ENCODE measurements around the gene RRP7A.
"Not testable (repeated sequence)": the region's sequence is repeated elsewhere in the genome, so short reads cannot be mapped to it uniquely, and the experiment has no call there.

RRP7A gene

DNA sequence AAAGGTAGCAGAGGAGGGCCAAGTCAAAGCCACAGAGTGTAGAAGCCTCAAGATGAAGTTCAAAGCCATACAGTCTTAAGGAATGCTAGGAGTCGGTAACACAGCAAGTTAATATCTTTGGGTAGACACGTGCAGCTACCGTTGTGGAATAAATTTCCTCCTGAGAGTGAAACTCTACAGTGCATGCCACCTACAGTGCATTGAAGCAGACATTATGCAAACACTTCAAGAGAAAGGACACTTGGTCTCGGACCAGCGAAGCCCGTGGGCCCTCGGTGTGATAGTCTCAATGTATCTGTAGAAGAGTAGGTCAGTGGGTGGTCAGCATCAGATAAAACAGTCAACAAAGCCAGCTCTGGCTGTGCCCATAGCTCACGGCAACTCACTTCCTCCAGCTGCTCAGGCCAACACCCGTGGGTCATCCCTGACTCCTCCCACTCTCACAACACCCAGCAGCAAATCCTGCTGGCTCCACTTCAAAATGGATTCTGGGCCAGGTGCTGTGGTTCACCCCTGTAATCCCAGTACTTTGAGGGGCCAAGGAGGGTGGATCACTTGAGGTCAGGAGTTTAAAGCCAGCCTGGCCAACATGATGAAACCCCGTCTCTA lies 24.0 kb downstream of the RRP7A start:
- DNase-seq (ENCODE audit: low read depth) = not testable (repeated sequence)

DNA sequence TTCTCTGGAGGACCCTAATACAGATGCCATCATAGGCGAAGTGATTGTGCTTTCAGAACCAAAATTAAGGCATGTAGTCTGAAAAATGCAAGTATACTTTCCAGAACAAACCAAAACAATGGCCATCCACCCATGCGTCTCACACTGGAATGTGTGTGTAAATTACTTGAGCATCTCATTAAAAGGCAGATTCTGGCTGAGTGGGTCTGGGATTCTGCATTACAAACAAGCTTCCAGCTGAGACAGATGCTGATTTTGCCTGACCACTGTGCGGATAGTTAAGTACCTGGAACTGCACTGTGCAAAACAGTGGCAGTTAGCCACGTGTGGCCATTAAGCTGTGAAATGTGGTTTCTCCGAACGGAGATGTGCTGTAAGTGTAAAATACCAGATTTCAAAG lies 26.2 kb downstream of the RRP7A start:
- no peak for DNase-seq (ENCODE audit: low read depth)

DNA sequence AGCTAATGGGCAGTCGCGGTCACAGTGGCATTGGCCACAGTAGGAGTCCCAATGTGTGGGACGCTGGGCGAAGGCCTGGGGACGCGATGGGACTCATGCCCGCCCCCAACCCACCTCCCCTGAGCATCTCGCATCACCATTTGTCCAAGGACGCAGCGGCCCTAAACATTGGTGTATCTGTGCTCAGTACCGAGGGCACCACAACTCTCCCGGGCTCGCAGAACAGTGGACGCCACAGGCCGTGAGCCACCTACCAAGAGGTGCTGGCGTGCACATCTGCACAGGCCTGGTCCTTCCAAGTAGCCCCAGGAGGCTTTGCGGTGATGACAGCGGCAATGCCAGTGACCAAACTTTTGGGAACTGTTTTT lies 27.3 kb downstream of the RRP7A start:
- DNase-seq (ENCODE audit: low read depth) = no peak

DNA sequence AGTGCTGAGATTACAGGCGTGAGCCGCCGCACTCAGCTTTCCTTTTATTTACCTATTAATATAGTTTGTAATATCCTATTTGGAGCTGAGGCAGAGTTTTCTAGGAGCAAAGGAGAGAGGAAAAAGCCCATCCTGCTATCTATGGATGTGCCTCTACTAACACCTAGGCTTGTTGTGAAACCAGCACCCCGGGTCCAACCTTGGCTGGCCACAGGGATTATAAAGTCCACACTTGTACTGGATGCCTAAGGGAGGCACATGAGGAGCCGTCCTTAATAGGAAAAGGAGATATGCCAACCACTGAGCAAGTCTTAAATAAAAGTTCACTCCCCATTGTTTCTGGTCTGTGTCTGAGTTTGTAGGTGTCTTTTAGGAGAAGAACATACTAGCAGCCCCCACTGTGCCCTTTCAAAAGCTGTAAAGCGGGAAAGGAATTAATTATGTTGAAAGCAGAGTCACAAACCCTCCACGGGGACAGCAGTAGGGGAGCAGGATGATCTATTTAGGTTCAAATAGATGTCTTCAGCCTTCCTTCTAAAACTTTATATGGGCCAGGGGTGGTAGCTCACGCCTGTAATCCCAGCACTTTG lies 29.3 kb downstream of the RRP7A start:
- no peak for DNase-seq (ENCODE audit: low read depth)

DNA sequence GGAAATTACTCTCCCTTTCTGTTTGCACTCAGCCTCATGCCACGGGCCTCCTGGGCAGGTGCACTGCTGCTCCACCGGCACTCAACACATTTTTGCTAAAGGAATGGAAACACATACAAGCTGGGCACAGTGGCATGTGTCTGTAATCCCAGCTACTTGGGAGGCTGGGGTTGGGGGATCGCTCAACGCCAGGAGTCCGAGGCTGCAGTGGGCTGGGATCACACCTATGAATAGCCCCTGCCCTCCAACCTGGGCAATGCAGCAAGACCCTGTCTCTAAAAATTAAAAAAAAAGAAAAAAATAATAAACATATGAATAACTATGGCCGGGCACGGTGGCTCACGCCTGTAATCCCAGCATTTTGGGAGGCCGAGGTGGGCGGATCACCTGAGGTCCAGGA lies 30.6 kb downstream of the RRP7A start:
- no peak for DNase-seq (ENCODE audit: low read depth)

DNA sequence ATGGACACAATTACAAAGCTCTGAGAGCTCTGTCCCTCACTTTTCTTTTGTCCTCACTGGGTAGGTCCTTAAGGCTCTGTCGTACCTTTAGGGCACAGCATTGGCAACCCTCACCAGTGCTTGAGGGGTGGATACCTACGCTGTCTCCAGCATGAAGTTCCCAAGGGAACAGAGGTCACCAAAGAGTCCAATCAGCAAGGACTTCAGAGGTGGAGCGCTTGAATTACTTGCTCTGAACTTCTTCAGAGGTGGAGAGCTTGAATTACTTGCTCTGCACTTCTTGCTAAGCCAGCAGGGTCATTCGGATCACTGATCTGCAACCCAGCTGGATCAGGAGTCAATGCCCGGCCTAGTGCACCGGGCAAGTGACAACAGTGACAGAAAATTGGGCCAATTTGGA lies 35.1 kb downstream of the RRP7A start:
- no peak for DNase-seq (ENCODE audit: low read depth)

DNA sequence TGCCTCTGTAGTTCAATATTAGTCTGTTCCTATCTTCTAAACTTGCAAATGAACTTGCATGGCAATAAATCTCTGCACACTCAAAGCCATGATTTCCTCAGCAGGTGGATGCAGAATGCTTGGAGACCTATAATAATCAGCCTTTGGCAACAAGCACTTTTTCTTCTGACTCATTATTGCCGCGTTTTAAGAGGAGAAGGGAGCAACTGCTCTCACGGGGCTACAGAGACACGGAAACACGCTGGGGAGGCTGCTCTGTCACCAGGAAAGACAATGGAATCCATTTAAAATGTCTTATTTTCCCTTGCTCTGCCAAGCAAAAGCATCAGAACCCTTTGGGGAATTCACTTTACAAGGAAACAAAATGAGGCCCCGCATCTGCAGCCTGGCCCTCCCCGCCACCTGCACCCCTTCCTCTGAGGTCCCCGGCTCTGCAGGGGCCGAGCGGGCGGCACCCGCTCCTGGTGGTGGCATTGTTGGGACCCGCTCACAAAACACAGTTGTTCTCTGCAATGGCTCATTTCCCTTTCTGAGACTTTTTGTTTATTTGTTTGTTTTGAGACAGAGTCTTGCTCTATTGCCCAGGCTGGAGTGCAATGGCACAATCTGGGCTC lies 35.9 kb downstream of the RRP7A start:
- not testable (repeated sequence) for DNase-seq (ENCODE audit: low read depth)

DNA sequence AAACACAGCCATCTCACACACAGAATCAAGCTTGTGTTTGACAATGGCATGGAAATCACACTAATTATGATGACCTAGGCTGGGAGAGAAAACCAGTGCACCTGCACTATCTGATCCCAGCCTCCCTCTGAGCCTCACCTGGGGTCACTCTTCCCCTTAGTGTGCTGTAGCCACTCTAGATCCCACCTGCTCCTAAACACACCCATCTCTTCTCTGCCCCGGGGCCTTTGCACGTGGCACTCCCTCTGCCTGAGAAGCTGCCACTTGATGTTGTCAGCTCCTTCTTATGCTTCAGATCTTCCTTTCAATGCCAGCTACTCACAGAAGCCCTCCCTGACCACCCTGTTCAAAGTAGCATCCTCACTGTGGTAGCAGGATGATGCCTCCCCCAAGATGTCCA lies 44.5 kb downstream of the RRP7A start:
- no peak for DNase-seq (ENCODE audit: low read depth)

DNA sequence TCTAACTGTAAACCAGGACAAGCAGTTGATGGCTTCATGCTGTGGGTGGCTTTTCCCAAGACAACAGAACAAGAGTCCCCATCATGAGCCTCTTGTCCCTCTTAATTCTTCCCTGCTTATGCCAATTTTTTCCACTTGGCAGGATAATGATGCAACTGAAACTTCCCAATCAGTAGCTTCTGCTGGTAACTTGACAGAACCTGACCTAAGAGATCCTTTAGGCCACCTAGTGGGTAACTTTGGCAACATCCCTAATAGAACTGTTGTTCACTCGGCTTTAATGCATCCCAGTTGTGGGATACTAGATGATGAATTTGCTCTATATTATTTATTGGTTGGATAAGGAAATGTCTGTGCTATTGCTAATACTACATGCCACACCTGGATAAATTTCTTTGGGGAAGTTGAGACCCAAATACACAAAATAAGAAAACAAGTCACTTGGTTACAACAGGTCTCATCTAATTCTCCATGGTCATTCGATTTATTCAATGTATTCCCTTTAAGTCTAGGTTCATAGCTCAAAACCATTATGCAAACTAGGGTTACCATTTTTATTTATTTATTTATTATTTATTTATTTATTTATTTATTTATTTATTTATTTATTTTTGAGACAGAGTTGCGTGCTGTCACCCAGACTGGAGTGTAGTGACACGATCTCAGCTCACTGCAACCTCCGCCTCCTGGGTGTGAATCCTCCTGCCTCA lies 46.0 kb downstream of the RRP7A start:
- DNase-seq (ENCODE audit: low read depth) = no peak

DNA sequence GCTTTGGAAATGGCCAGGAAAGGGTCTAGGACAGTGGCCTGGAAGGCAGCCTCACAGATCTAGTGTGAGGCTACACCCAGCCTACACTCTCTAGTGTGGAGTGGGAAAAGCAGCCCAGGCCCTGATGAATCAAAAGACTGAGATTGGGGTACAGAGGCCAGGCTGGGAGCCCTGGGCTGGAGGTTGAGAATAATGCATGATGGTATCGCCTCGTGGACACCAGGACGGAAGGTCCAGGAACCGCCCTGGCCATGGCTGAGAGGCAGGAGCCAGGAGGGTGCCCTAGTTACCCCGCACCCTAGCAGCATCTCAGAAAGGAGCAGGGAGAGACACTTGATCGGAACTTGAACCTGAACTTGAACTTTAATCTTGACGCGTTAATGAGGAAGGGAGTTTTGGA lies 46.9 kb downstream of the RRP7A start:
- no peak for DNase-seq (ENCODE audit: low read depth)

DNA sequence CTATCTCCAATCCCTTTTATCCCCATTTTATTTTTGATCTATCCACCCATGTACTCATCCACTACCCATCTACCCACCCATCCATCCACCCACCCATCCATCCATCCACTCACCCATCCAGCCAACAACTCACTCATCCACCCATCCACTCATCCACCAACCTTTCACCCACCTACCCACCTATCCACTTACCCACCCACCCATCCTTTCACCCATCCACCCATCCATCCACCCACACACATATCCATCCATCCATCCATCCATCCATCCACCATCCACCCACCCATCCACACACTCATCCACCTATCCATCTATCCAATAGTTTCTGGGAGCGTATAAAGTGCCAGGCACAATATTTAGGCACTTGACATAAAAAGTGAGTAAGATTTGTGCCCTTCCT lies 48.2 kb downstream of the RRP7A start:
- no peak for DNase-seq (ENCODE audit: low read depth)

DNA sequence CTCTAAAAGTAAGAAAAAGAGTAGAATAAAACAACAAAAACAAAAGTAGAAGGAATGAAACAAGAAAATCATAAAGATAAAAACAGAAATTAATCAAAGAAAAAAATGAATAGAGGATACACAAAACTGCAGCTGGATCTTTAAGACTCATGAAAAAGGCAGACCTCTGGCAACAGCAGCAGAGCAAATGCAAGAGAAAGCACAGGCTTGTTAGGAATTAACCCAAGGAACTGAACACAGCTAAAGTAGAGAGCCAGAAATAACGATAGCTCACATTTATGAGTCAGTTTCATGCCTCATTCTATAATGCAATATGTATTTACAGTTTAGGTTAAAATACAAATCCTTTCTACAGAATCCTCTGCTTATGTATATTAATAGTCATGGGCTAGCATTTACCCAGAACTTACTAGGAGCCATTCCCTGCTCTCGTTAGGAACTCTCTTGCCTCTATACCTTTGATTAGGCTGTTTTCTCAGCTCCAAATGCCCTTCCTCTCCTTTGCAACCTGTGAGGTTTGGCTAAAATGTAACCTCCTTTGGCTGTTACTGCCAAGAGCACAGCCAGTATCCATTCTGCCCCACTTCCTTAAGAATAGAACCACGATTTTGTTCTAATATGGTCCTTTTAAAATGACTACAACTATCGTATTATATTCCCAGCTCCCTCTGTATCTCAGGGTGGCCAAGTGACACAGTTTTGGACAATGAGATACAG lies 49.1 kb downstream of the RRP7A start:
- no peak for DNase-seq (ENCODE audit: low read depth)

DNA sequence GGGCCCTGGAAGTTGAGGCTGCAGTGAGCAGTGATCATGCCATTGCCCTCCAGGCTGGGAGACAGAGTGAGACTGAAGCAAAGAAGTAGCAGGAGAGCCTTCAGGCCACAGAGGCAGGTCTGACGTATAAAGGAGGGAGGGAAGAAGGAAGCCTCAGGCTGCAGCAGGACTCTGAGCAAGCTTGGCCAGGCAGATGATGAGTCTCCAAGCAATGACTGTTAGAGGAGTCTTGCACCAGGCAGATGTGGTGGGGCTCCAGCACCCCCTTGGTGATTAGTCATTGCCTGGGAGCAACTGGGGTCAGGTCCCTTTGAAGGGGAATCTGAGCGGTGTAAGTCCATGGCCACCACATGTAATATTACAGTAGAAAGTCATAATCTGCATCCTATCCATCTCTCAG lies 50.8 kb downstream of the RRP7A start:
- no peak for DNase-seq (ENCODE audit: low read depth)

DNA sequence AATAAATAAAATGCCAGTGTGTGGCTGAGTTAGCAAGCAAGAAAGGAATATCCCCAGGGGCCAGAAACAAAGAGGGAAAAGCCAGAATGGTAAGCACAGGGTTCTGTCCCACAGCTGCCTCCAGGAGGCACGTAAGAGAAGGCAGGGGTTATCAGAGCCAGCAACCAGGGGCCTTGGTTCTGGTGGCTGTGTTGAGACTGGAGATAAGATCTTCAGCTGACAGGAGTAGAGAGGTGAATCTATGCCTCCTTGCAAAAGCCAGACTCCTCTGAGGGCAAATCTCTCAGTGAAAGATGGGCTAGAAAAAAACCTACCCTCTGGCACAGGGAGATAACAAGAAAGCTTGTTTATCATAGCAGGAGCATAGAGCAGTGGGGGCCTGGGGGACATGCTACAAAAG lies 57.6 kb downstream of the RRP7A start:
- DNase-seq (ENCODE audit: low read depth) = no peak

DNA sequence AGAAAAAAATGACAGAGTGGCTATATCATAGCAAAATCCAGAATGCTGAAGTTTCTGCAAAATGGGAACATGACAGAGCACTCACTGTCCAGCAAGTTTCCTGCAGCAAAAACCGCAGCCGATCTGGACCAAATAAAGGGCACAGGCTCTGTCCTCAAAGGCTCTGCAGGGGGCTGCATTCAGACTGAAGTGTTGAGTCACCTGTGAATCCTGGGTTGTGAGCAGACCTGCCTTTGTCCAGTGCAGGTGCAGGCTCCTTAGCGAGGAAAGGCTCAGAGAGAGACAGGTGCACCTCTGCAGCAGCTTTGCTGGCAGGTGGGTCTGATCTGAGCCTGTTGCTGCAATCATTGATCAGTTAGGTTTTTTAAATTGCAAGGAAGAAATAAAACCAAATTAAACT lies 58.1 kb downstream of the RRP7A start:
- no peak for DNase-seq (ENCODE audit: low read depth)

Data from activated T-helper 9 cell treated with anti-CD3 and anti-CD28 coated beads, Interleukin-2, amount 50 U/mL, for 16 hours (primary cell).